HG02943 (cell line): ENCODE data around the gene PDHA2.
"Not testable (repeated sequence)": the region's sequence is repeated elsewhere in the genome, so short reads cannot be mapped to it uniquely, and the experiment has no call there.

Source experiments
- ATAC-seq: cut with Tn5 transposase; IDR thresholded peaks from one replicate; pipeline ENCODE4 v1.9.1; 2021; ENCODE audit warnings: mild to moderate bottlenecking, low read depth, moderate library complexity; ENCODE audit not compliant: unreplicated experiment

Gene PDHA2

GRCh38 chr4:95839891-95840290 is at the start of gene PDHA2:
PDHA2 (plus strand) TSS chr4:95840093; CDS start chr4:95840151, 58 bp downstream.
- no peak for ATAC-seq

GRCh38 chr4:95798003-95798402 is 41.9 kb upstream of the PDHA2 start:
- no peak for ATAC-seq

- no peak for ATAC-seq
Observed at GRCh38 chr4:95798727-95799126, 41.2 kb upstream of the PDHA2 start.

- ATAC-seq = no peak
Observed at GRCh38 chr4:95821867-95822266, 18.0 kb upstream of the PDHA2 start.

- ATAC-seq = no peak
Observed at GRCh38 chr4:95825546-95825945, 14.3 kb upstream of the PDHA2 start.

GRCh38 chr4:95830651-95831050 is 9.2 kb upstream of the PDHA2 start:
- ATAC-seq = no peak

- no peak for ATAC-seq
Observed at GRCh38 chr4:95831166-95831565, 8.7 kb upstream of the PDHA2 start.

- ATAC-seq = no peak
Observed at GRCh38 chr4:95833711-95834194, 6.1 kb upstream of the PDHA2 start.

- no peak for ATAC-seq
Observed at GRCh38 chr4:95835672-95836071, 4.2 kb upstream of the PDHA2 start.

GRCh38 chr4:95838192-95838591 is 1.7 kb upstream of the PDHA2 start:
- ATAC-seq = no peak

GRCh38 chr4:95847908-95848460 is 8.1 kb downstream of the PDHA2 start:
- ATAC-seq = no peak

GRCh38 chr4:95850161-95850560 is 10.3 kb downstream of the PDHA2 start:
- ATAC-seq = no peak

GRCh38 chr4:95857761-95858160 is 17.9 kb downstream of the PDHA2 start:
- ATAC-seq = no peak

- ATAC-seq = no peak
Observed at GRCh38 chr4:95867919-95868318, 28.0 kb downstream of the PDHA2 start.

GRCh38 chr4:95869414-95869813 is 29.5 kb downstream of the PDHA2 start:
- not testable (repeated sequence) for ATAC-seq

- ATAC-seq = no peak
Observed at GRCh38 chr4:95869961-95870500, 30.1 kb downstream of the PDHA2 start.

GRCh38 chr4:95877636-95878035 is 37.7 kb downstream of the PDHA2 start:
- ATAC-seq = no peak

GRCh38 chr4:95887551-95887950 is 47.7 kb downstream of the PDHA2 start:
- no peak for ATAC-seq

GRCh38 chr4:95889662-95890061 is 49.8 kb downstream of the PDHA2 start:
- ATAC-seq = no peak
